GM10266 (cell line): ENCODE results near the gene REPS1.

Source experiments
- DNase-seq: peaks from one replicate; pipeline ENCODE4 v3.0.0; 2012; ENCODE audit errors: extremely low spot score
- CTCF ChIP-seq: IDR thresholded peaks from 2 replicates; pipeline ENCODE4 v1.5.1; 2012; ENCODE audit warnings: mild to moderate bottlenecking, low read depth; ENCODE audit not compliant: control insufficient read depth, insufficient read depth; ENCODE audit errors: missing control alignments

Gene REPS1

DNA sequence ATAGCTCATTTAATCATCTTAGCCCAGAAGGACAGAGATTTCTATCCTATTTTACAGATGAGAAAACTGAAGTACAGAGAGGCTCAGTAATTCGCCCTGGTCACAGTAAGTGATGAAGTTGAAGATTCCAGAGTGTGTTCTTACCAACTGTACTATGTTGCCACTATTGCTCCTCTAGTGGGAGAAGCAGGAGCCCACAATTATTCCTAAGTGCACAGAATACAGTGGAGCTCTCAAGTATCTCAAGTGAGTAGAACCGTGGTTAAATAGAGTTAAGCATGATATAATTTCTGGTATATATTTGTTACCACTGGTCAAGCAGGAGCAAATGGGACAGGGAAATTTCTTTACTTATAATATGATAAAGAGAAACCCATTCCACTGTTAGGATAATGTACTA is 22.1 kb downstream of the REPS1 start:
- no peak for TF ChIP-seq CTCF
- DNase-seq: no peak

GRCh38 chr6:138965291-138965874 is 22.7 kb downstream of the REPS1 start:
- DNase-seq: no peak
- TF ChIP-seq CTCF: no peak

DNA sequence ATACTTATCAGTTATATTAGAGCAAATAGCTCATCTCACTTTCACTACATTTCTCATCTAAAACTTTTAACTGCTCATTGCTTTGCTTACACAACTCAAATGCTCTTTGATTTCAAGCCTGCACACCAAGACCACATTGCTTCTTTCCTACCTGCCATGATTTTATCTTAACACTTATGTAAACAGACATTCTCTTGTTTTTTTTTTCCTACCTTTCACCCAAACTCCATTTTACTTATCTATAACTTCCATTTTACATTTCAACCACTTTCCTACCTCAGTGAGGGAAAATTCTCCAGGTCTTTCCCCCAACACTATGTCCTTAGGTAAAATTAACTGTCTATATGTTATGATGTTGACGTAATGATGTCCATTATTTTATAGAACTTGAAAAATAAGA is 24.0 kb downstream of the REPS1 start:
- no peak for TF ChIP-seq CTCF
- DNase-seq: no peak

GRCh38 chr6:138963531-138963930 is 24.5 kb downstream of the REPS1 start:
- TF ChIP-seq CTCF: no peak
- DNase-seq: no peak

GRCh38 chr6:138963119-138963518 is 24.9 kb downstream of the REPS1 start:
- no peak for DNase-seq
- no peak for TF ChIP-seq CTCF

- no peak for TF ChIP-seq CTCF
- DNase-seq: no peak
Measured at GRCh38 chr6:138959521-138959920, 28.5 kb downstream of the REPS1 start.

DNA sequence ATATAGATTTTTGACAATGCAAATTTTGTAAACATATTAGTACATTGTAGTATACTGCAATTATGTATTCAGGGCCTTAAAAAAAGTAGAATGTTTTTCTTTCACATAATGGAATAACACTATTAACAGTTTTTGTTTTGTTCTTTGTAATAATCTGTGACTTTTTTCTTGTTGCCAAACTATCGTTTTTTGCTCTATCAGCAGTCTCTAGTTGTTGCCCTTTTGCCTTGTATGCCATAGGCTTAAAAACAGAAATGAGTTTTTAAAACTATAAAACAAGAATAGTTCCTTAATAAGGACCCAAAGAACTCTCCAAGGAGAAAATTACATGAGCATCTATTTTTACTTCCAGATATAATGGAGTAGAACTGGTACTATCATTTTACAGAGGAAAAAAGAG is 29.5 kb downstream of the REPS1 start:
- no peak for TF ChIP-seq CTCF
- no peak for DNase-seq

DNA sequence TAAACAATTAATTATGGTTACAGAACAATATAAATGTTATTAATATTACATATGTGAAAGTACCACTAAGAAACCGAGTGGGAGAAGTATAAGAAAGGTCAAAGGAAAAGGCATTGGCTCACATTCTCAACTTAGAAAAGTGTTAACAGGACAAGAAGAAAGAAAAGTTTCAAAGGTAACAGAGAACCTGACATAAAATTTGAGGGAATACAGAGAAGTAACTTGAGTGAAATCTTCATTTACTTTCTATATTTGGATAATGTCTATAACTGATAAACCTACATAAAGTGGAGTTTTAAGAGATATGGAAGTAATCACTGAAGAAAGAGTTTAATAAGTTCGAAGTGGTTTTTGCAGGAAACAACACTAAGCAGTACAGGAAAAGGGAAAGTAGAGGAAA is 30.1 kb downstream of the REPS1 start:
- TF ChIP-seq CTCF: no peak
- DNase-seq: no peak
